Measurements from ENCODE around the gene JAGN1.
"Not testable (repeated sequence)": the region's sequence is repeated elsewhere in the genome, so short reads cannot be mapped to it uniquely, and the experiment has no call there.

The JAGN1 gene

GRCh38 chr3:9898467-9899241 lies 8.2 kb downstream of the JAGN1 start:
- DNase-seq (ENCODE audit: low read depth): no peak

- DNase-seq (ENCODE audit: low read depth): no peak
Measured at GRCh38 chr3:9899289-9899791, 8.9 kb downstream of the JAGN1 start.

- not testable (repeated sequence) for DNase-seq (ENCODE audit: low read depth)
Measured at GRCh38 chr3:9900965-9901415, 10.6 kb downstream of the JAGN1 start.

- DNase-seq (ENCODE audit: low read depth): no peak
Measured at GRCh38 chr3:9901967-9902366, 11.6 kb downstream of the JAGN1 start.

- DNase-seq (ENCODE audit: low read depth): no peak
Measured at GRCh38 chr3:9902372-9903237, 12.2 kb downstream of the JAGN1 start, which contains the start of gene IL17RE. TSS of gene IL17RE (plus strand) at chr3:9902848. CDS start at chr3:9902933, 85 bp downstream.

- DNase-seq (ENCODE audit: low read depth): no peak
Measured at GRCh38 chr3:9903238-9903624, 12.8 kb downstream of the JAGN1 start.

GRCh38 chr3:9903904-9904303 lies 13.5 kb downstream of the JAGN1 start:
- DNase-seq (ENCODE audit: low read depth): no peak

GRCh38 chr3:9906480-9906879 lies 16.1 kb downstream of the JAGN1 start:
- no peak for DNase-seq (ENCODE audit: low read depth)

GRCh38 chr3:9908286-9908685 lies 17.9 kb downstream of the JAGN1 start:
- no peak for DNase-seq (ENCODE audit: low read depth)

- no peak for DNase-seq (ENCODE audit: low read depth)
Measured at GRCh38 chr3:9909221-9910013, 19.0 kb downstream of the JAGN1 start.

- DNase-seq (ENCODE audit: low read depth): no peak
Measured at GRCh38 chr3:9911863-9912262, 21.5 kb downstream of the JAGN1 start.

- no peak for DNase-seq (ENCODE audit: low read depth)
Measured at GRCh38 chr3:9912294-9912935, 22.0 kb downstream of the JAGN1 start.

- no peak for DNase-seq (ENCODE audit: low read depth)
Measured at GRCh38 chr3:9913601-9914000, 23.2 kb downstream of the JAGN1 start.

- no peak for DNase-seq (ENCODE audit: low read depth)
Measured at GRCh38 chr3:9914011-9914410, 23.6 kb downstream of the JAGN1 start.

- DNase-seq (ENCODE audit: low read depth): no peak
Measured at GRCh38 chr3:9914559-9915253, 24.3 kb downstream of the JAGN1 start.

GRCh38 chr3:9915254-9916141 lies 25.1 kb downstream of the JAGN1 start:
- no peak for DNase-seq (ENCODE audit: low read depth)

- DNase-seq (ENCODE audit: low read depth): no peak
Measured at GRCh38 chr3:9916346-9916733, 25.9 kb downstream of the JAGN1 start.

GRCh38 chr3:9916734-9917680 lies 26.6 kb downstream of the JAGN1 start, which contains the start of gene IL17RC:
TSS of gene IL17RC (plus strand) at chr3:9917098. CDS start at chr3:9917316, 218 bp downstream.
- no peak for DNase-seq (ENCODE audit: low read depth)

- no peak for DNase-seq (ENCODE audit: low read depth)
Measured at GRCh38 chr3:9917820-9918219, 27.4 kb downstream of the JAGN1 start.
